Measurements from ENCODE around the gene AFF2. TPM values are rescaled to one million over a fixed set of nuclear protein-coding genes. Genes with fewer than 3 reads are reported as not detected.

The AFF2 gene
- total RNA-seq, 1 donor from 2014 or later = 0.27 TPM

DNA sequence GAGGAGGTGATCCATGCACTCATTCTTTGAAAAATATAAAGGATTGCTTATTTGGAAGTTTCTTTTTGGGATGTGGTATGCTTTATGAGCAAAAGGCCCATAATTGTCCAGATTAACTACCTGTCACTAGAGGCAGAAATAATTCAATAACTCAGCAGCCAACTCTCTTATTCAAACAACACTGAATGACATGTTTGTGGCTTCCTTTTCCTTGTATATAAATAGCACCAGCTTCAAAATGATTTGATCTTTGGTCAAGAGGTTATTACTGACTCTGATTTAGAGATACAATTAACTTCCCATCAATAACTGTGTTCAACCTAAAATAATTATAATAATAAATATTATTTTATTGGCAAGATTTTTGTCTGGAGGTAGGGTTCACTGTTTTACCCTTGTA is 232.3 kb downstream of the AFF2 start:
- Histone ChIP-seq H3K9me3 (replicated peaks) (no peaks in the 10 kb centered on the region), H3K27ac (replicated peaks) (no peak overlapping the region), H3K4me3 (no peak overlapping the region), H3K27me3 (ENCODE audit: low read depth) (no peaks in the 10 kb centered on the region), H3K36me3 (no peaks in the 10 kb centered on the region), H3K4me1 (no peaks in the 10 kb centered on the region)
- no peak for DNase-seq
- no peak for TF ChIP-seq CTCF (IDR thresholded peaks at IDR 0.05; ENCODE audit: borderline replicate concordance)
- intact Hi-C loops (cut with micrococcal nuclease) = no loop called here

DNA sequence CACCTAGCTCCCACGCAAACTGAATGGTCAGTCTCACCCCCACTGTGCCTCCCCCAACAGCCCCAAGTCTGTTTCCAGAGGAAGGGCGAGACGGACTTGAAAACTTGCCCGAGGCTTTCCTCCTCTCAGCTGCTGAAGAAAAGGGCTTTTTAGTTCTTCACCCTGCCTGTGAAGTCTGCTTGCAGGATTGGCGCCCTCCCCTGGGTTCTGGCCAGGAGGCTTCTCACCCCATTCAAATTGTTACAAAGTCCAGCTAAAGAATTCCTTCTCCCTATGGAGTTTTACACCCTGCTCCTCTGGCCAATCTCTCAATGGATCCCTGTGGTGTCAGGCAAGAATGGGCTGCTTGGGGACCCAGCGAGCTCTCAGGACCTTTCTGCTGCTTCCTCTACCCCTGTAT is 241.0 kb downstream of the AFF2 start:
- Histone ChIP-seq H3K27me3 (ENCODE audit: low read depth) (no peaks in the 10 kb centered on the region), H3K36me3 (no peaks in the 10 kb centered on the region), H3K27ac (replicated peaks) (no peak overlapping the region), H3K4me3 (no peak overlapping the region), H3K9me3 (replicated peaks) (no peaks in the 10 kb centered on the region), H3K4me1 (no peaks in the 10 kb centered on the region)
- no peak for DNase-seq
- intact Hi-C loops (cut with micrococcal nuclease) = no loop called here
- no peak for TF ChIP-seq CTCF (IDR thresholded peaks at IDR 0.05; ENCODE audit: borderline replicate concordance)

- H3K27ac ChIP-seq (replicated peaks) = no peak overlapping the region
- no peaks in the 10 kb centered on the region for H3K27me3 ChIP-seq (ENCODE audit: low read depth)
- H3K4me3 ChIP-seq = no peak overlapping the region
- intact Hi-C loops (cut with micrococcal nuclease) = no loop called here
- TF ChIP-seq CTCF (IDR thresholded peaks at IDR 0.05; ENCODE audit: borderline replicate concordance) = no peak
- DNase-seq = no peak
- H3K9me3 ChIP-seq (replicated peaks) = no peaks in the 10 kb centered on the region
- H3K36me3 ChIP-seq = no peaks in the 10 kb centered on the region
- H3K4me1 ChIP-seq = no peaks in the 10 kb centered on the region
Observed at GRCh38 chrX:148755111-148755510, 254.7 kb downstream of the AFF2 start.

DNA sequence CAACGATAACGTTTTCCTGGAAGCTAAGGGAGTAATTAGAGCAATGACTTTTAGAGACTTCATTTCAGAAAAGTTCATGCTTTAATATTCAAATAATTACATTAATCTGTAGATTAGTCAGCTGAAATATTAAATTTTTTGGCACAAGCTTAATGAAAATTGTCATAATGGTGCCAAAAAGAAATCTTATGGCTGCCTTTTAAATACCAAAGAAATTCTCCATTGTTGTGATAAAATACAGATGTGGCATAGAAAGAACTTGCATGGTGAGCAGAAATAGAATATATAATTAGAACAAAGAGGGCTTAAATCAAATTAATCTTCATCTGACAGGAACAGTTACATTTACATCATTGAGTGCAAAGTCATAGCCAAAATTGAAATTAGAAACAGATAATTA is 263.5 kb downstream of the AFF2 start:
- no peak overlapping the region for H3K4me3 ChIP-seq

DNA sequence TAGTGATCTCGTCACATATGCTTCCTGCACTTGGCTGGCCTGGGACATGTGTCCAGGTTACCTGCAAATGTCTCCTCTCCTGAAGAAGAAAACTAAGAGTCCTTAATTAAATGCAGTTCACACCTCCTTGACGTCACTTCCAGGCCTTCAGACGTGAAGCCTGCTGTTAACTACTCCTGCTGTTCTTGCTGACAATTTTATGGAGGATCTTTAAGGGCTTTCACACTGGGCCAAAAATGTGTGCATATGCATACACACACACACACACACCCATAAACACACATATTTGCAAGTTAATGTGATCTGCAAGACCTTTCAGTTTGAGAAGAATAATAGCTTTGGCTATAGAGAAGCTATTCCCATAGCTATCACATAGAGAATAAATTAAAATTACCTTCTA is 267.9 kb downstream of the AFF2 start:
- intact Hi-C loops (cut with micrococcal nuclease) = no loop called here
- Histone ChIP-seq H3K4me1 (no peaks in the 10 kb centered on the region), H3K36me3 (no peaks in the 10 kb centered on the region), H3K27ac (replicated peaks) (no peak overlapping the region), H3K9me3 (replicated peaks) (no peaks in the 10 kb centered on the region), H3K4me3 (no peak overlapping the region), H3K27me3 (ENCODE audit: low read depth) (no peaks in the 10 kb centered on the region)
- no peak for TF ChIP-seq CTCF (IDR thresholded peaks at IDR 0.05; ENCODE audit: borderline replicate concordance)
- DNase-seq = no peak

More for the DNA sequence above, 263.5 kb downstream of the AFF2 start:
- no peaks in the 10 kb centered on the region for H3K4me1 ChIP-seq
- no peak for TF ChIP-seq CTCF (IDR thresholded peaks at IDR 0.05; ENCODE audit: borderline replicate concordance)
- no peak for DNase-seq
- no peaks in the 10 kb centered on the region for H3K9me3 ChIP-seq (replicated peaks)
- H3K27me3 ChIP-seq (ENCODE audit: low read depth) = no peaks in the 10 kb centered on the region
- intact Hi-C loops (cut with micrococcal nuclease) = no loop called here
- no peaks in the 10 kb centered on the region for H3K36me3 ChIP-seq
- no peak overlapping the region for H3K27ac ChIP-seq (replicated peaks)

GRCh38 chrX:148771440-148771839 is 271.0 kb downstream of the AFF2 start:
- Histone ChIP-seq H3K27ac (replicated peaks) (no peak overlapping the region), H3K36me3 (no peaks in the 10 kb centered on the region), H3K27me3 (ENCODE audit: low read depth) (no peaks in the 10 kb centered on the region), H3K4me3 (no peak overlapping the region), H3K4me1 (no peaks in the 10 kb centered on the region), H3K9me3 (replicated peaks) (peaks cover 9% of the 10 kb centered on the region)
- TF ChIP-seq CTCF (IDR thresholded peaks at IDR 0.05; ENCODE audit: borderline replicate concordance) = no peak
- intact Hi-C loops (cut with micrococcal nuclease) = no loop called here
- DNase-seq = no peak

All from left ventricle myocardium inferior (tissue), 1 donor.